ENCODE data around the gene RFFL. TPM values are rescaled to one million over a fixed set of nuclear protein-coding genes. Genes with fewer than 3 reads are reported as not detected.

Gene RFFL
- total and polyA plus RNA-seq, 9 of the 15 experiments (the other 6 are each of a cell fraction or from before 2014, with no cell fraction given): 3.4 to 18.1 (median 12.8) TPM

DNA sequence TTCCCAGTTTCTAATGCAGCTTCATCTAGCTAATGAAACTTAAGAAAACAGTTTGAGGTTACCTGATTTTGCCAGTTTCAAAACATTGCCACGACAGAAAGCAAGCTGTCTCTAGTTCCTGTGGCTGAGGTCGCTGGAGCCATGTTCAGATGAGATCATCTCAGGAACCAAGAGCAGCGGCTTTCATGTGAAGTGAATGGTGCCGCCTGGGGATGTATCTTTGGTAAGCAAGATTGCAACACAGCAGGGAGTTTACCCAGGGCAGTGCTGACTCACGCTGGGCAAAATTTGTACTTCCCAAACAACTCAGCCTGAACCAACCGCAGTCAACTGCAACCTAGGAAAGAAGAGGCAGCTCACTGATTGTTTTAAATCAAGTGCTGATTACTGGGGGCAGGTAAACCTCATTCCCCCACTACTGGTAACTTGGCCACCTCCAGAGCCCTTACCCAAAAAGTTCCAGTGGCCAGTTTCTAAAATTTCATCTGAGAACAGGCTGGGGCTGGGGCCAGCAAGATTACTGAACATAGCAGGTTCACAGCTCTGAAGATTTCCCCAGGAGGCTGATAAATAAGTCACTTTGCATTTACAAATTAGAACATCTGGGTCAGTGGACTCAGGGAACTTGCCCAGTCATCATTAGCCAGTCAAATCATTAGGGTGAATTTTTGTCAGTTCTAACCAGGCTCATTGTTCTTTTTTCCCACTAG is at the start of gene RFFL (continued):
- TF ChIP-seq MBD1 (CRISPR knock-in tag; IDR thresholded peaks at IDR 0.05): no peak
- no peak for TF ChIP-seq U2AF2 (optimal IDR thresholded peaks at IDR 0.05; ENCODE audit: low read depth, low read length)
- TF ChIP-seq CBX1 (IDR thresholded peaks at IDR 0.05; ENCODE audit: low read depth): no peak
- no peak for TF ChIP-seq WHSC1 (IDR thresholded peaks at IDR 0.05; ENCODE audit: low read length)
- TF ChIP-seq ZEB2 (IDR thresholded peaks at IDR 0.05): no peak
- TF ChIP-seq NFXL1 (CRISPR knock-in tag; IDR thresholded peaks at IDR 0.05): no peak
- no peak for TF ChIP-seq TARDBP (IDR thresholded peaks at IDR 0.05)
- TF ChIP-seq, protein P1, sequence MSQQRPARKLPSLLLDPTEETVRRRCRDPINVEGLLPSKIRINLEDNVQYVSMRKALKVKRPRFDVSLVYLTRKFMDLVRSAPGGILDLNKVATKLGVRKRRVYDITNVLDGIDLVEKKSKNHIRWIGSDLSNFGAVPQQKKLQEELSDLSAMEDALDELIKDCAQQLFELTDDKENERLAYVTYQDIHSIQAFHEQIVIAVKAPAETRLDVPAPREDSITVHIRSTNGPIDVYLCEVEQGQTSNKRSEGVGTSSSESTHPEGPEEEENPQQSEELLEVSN (IDR thresholded peaks at IDR 0.05; ENCODE audit: borderline replicate concordance in 1 of 2, extremely low read depth in 1 of 2, insufficient read depth in 1 of 2, insufficient read length in 1 of 2, low read depth in 1 of 2, low read length in 1 of 2, poor library complexity in 1 of 2, severe bottlenecking in 1 of 2): no peak
- TF ChIP-seq SAFB (IDR thresholded peaks at IDR 0.05; ENCODE audit: borderline replicate concordance, low read depth, low read length): no peak
- TF ChIP-seq, protein P2, sequence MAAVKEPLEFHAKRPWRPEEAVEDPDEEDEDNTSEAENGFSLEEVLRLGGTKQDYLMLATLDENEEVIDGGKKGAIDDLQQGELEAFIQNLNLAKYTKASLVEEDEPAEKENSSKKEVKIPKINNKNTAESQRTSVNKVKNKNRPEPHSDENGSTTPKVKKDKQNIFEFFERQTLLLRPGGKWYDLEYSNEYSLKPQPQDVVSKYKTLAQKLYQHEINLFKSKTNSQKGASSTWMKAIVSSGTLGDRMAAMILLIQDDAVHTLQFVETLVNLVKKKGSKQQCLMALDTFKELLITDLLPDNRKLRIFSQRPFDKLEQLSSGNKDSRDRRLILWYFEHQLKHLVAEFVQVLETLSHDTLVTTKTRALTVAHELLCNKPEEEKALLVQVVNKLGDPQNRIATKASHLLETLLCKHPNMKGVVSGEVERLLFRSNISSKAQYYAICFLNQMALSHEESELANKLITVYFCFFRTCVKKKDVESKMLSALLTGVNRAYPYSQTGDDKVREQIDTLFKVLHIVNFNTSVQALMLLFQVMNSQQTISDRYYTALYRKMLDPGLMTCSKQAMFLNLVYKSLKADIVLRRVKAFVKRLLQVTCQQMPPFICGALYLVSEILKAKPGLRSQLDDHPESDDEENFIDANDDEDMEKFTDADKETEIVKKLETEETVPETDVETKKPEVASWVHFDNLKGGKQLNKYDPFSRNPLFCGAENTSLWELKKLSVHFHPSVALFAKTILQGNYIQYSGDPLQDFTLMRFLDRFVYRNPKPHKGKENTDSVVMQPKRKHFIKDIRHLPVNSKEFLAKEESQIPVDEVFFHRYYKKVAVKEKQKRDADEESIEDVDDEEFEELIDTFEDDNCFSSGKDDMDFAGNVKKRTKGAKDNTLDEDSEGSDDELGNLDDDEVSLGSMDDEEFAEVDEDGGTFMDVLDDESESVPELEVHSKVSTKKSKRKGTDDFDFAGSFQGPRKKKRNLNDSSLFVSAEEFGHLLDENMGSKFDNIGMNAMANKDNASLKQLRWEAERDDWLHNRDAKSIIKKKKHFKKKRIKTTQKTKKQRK (IDR thresholded peaks at IDR 0.05; ENCODE audit: borderline replicate concordance, low read depth, low read length): no peak
- TF ChIP-seq TEAD1 (CRISPR knock-in tag; IDR thresholded peaks at IDR 0.05): peak in 1 of 2 experiments; percentile 49; a peak in 1 of 4 replicates
- TF ChIP-seq MAZ (CRISPR knock-in tag; conservative IDR thresholded peaks at IDR 0.05 in 1 of 2, IDR thresholded peaks at IDR 0.05 in 1 of 2): peak; percentile 30 to 31; a peak in 1 of 4 replicates
- TF ChIP-seq ATF2 (CRISPR knock-in tag; IDR thresholded peaks at IDR 0.05): no peak
- no peak for TF ChIP-seq MCM2 (IDR thresholded peaks at IDR 0.05; ENCODE audit: low read depth)
- no peak for TF ChIP-seq BRD4 (IDR thresholded peaks at IDR 0.05)
- TF ChIP-seq, protein P3, sequence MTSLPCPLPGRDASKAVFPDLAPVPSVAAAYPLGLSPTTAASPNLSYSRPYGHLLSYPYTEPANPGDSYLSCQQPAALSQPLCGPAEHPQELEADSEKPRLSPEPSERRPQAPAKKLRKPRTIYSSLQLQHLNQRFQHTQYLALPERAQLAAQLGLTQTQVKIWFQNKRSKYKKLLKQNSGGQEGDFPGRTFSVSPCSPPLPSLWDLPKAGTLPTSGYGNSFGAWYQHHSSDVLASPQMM (CRISPR knock-in tag; IDR thresholded peaks at IDR 0.05): no peak
- TF ChIP-seq, protein P4, sequence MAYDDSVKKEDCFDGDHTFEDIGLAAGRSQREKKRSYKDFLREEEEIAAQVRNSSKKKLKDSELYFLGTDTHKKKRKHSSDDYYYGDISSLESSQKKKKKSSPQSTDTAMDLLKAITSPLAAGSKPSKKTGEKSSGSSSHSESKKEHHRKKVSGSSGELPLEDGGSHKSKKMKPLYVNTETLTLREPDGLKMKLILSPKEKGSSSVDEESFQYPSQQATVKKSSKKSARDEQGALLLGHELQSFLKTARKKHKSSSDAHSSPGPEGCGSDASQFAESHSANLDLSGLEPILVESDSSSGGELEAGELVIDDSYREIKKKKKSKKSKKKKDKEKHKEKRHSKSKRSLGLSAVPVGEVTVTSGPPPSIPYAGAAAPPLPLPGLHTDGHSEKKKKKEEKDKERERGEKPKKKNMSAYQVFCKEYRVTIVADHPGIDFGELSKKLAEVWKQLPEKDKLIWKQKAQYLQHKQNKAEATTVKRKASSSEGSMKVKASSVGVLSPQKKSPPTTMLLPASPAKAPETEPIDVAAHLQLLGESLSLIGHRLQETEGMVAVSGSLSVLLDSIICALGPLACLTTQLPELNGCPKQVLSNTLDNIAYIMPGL (CRISPR knock-in tag; IDR thresholded peaks at IDR 0.05): no peak

Data from K562 (cell line).